ENCODE results near the gene ZDHHC21. TPM values are rescaled to one million over a fixed set of nuclear protein-coding genes. Genes with fewer than 3 reads are reported as not detected.

The ZDHHC21 gene
- total RNA-seq, 4 donors from 2014 or later = 12.0 to 18.4 (median 16.1) TPM

GRCh38 chr9:14706530-14707140 lies 13.4 kb upstream of the ZDHHC21 start:
- H3K9me3 ChIP-seq = peaks cover 0 to 49% (median 6%) of the 10 kb centered on the region in 4 donors
- H3K27ac ChIP-seq = no peak overlapping the region
- no peaks in the 10 kb centered on the region for H3K27me3 ChIP-seq
- DNase-seq (ENCODE audit: low spot score in 2 of 2) = no peak
- H3K36me3 ChIP-seq = no peaks in the 10 kb centered on the region
- TF ChIP-seq CTCF (IDR thresholded peaks at IDR 0.05) (no peak), EP300 (IDR thresholded peaks at IDR 0.05) (no peak), POLR2A (IDR thresholded peaks at IDR 0.05) (no peak)
- H3K4me3 ChIP-seq = no peak overlapping the region
- WGBS, 2 donors = 92 to 94% methylated on average over 5 of the region's 5 CpGs
- no peaks in the 10 kb centered on the region for H3K4me1 ChIP-seq

- Histone ChIP-seq H3K36me3 (no peaks in the 10 kb centered on the region), H3K27ac (no peak overlapping the region), H3K27me3 (no peaks in the 10 kb centered on the region), H3K4me3 (no peak overlapping the region), H3K4me1 (no peaks in the 10 kb centered on the region), H3K9me3 (peaks cover 0 to 43% (median 6%) of the 10 kb centered on the region in 4 donors)
- DNase-seq (ENCODE audit: low spot score in 2 of 2) = no peak
- TF ChIP-seq EP300 (IDR thresholded peaks at IDR 0.05) (no peak), CTCF (IDR thresholded peaks at IDR 0.05) (no peak), POLR2A (IDR thresholded peaks at IDR 0.05) (no peak)
These were observed 11.8 kb upstream of the ZDHHC21 start for GRCh38 chr9:14705079-14705478.

GRCh38 chr9:14704281-14704680 lies 11.0 kb upstream of the ZDHHC21 start:
- DNase-seq (ENCODE audit: low spot score in 2 of 2) = no peak
- no peak for TF ChIP-seq CTCF (IDR thresholded peaks at IDR 0.05)
- no peak for TF ChIP-seq EP300 (IDR thresholded peaks at IDR 0.05)
- no peak for TF ChIP-seq POLR2A (IDR thresholded peaks at IDR 0.05)
- no peak overlapping the region for H3K4me3 ChIP-seq
- H3K27me3 ChIP-seq = no peaks in the 10 kb centered on the region
- no peaks in the 10 kb centered on the region for H3K4me1 ChIP-seq
- WGBS, 2 donors = 94 to 100% methylated on average over 3 of the region's 3 CpGs
- no peak overlapping the region for H3K27ac ChIP-seq
- no peaks in the 10 kb centered on the region for H3K36me3 ChIP-seq
- peaks cover 0 to 41% (median 6%) of the 10 kb centered on the region in 4 donors for H3K9me3 ChIP-seq

- 44 to 45% methylated on average over 4 of the region's 4 CpGs for WGBS, 2 donors
- Histone ChIP-seq H3K4me1 (no peaks in the 10 kb centered on the region), H3K4me3 (no peak overlapping the region), H3K27ac (no peak overlapping the region), H3K9me3 (peaks cover 0 to 32% (median 6%) of the 10 kb centered on the region in 4 donors), H3K27me3 (no peaks in the 10 kb centered on the region), H3K36me3 (no peaks in the 10 kb centered on the region)
- TF ChIP-seq CTCF (IDR thresholded peaks at IDR 0.05) (no peak), EP300 (IDR thresholded peaks at IDR 0.05) (no peak), POLR2A (IDR thresholded peaks at IDR 0.05) (no peak)
- DNase-seq (ENCODE audit: low spot score in 2 of 2) = no peak
These were observed 9.0 kb upstream of the ZDHHC21 start for GRCh38 chr9:14702200-14702720.

- peak overlapping the region; percentile 59 to 92 (median 80) for H3K4me3 ChIP-seq
- DNase-seq (ENCODE audit: low spot score in 2 of 2) = no peak
- no peaks in the 10 kb centered on the region for H3K9me3 ChIP-seq
- H3K27ac ChIP-seq = peak overlapping the region in 3 of 4 donors; percentile 50 to 78 (median 78)
- peaks cover 0 to 21% (median 0%) of the 10 kb centered on the region in 3 donors for H3K36me3 ChIP-seq
- H3K4me1 ChIP-seq = peaks cover 0 to 27% (median 13%) of the 10 kb centered on the region in 4 donors
- TF ChIP-seq CTCF (IDR thresholded peaks at IDR 0.05) = no peak
- TF ChIP-seq EP300 (IDR thresholded peaks at IDR 0.05) = no peak
- no peak for TF ChIP-seq POLR2A (IDR thresholded peaks at IDR 0.05)
- 1 to 4% methylated on average over 11 to 22 of the region's 35 CpGs for WGBS, 2 donors
- H3K27me3 ChIP-seq = no peaks in the 10 kb centered on the region
These were observed 572 bp downstream of the ZDHHC21 start for GRCh38 chr9:14692470-14693250.
